ENCODE data around the gene TMEM120A.

Gene TMEM120A

GRCh38 chr7:75969182-75969581 lies 25.2 kb downstream of the TMEM120A start:
- no peak for TF ChIP-seq CTCF (IDR thresholded peaks at IDR 0.05)

DNA sequence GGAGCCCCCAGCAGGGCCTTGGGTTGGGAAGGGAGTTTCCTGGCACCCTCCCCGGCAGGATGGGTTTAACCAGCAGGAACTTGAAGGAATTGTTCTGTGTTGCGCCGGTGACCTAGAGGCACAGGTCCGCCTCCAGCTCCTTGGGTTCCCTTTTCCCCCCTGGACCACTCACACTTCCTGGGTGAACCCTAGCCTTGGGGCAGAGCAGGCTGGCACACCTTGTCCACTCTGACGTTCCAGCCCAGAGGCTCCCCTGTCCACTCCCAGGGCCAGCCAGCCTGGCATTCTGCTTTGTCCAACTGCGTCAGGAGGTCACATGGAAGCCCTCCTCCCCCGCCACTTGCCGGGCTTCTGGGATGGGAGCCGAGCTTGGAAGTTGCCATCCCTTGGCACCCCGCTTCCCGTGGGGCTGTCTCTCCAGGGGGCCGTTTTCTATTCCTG lies 25.8 kb downstream of the TMEM120A start:
- TF ChIP-seq CTCF (IDR thresholded peaks at IDR 0.05), result no peak

GRCh38 chr7:75968012-75968411 lies 26.4 kb downstream of the TMEM120A start:
- no peak for TF ChIP-seq CTCF (IDR thresholded peaks at IDR 0.05)

DNA sequence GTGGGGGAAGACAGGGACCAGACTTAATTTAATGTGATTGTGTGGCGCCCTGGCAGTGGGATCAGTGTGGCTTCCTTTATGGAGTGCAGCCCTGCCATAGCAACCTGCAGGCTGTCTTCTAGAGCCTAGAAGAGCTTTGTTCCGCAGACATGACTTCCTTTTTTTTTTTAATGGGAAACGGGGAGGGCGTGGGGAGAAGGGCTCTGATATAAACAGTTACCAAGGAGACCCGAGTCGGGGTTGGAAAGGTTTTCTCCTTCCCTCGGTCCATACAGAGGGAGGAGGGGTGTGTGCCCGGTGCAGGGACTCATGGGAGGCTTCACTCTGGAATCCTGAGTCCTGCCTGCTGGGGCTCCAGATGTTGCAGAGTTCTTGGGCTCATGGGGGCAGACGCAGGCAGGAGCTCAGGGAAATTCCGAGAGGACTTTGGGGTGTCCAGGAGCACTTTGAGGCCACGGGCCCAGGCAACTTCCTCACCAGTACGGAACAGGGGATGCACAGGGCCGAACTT lies 26.9 kb downstream of the TMEM120A start:
- no peak for TF ChIP-seq CTCF (IDR thresholded peaks at IDR 0.05)

DNA sequence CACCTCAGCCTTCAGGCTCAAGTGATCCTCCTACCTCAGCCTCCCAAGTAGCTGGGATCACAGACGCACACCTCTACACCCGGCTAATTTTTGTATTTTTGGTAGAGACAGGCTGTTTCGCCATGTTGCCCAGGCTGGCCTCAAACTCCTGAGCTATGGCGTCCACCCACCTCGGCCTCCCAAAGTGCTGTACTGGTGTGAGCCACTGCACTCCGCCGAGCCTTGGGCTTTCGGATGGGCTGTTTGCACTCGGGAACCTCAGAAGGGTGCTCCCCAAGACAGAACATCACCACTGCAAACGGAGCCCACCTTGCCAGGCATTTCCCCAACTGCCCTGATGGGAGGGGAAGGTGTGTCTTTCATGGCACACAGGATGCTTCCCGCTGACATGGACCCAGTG lies 27.3 kb downstream of the TMEM120A start:
- no peak for TF ChIP-seq CTCF (IDR thresholded peaks at IDR 0.05)

DNA sequence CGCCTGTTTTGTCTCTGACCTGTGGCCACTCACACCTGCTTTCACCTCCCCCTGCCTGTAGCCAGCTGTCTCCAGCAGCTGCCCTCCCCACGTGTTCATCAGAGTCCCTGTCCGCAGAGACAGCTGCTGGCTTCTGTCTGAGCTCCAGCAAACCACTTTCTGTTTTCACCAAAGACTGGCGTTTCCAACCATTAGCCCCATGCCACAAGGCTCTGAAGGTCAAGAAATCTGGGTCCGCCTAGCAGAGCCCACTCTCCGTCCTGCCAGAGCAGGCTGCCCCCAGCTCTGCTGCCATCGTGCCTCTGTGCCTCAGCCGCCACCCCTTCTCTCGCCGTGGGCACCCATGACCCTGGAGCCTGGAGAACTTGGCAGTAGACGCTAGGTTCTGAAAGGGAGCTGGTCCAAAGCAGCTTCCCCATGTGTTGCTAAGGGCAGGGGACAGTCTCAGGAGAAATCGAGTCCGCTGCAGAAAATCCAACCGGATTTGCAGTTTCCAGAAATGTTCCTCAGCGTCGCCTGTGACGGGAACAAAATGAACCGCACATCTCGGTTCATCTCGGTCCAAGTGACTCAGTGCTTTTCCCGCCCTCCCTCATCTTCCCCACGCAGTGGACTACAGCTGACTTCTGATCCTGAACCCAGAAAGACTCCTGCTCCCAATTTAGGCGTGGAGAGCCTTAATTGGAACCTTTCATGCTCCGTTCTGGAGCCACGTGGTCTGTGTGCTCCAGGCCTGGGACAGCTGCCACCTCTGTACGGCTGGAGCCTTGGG lies 28.0 kb downstream of the TMEM120A start:
- TF ChIP-seq CTCF (IDR thresholded peaks at IDR 0.05), result no peak

DNA sequence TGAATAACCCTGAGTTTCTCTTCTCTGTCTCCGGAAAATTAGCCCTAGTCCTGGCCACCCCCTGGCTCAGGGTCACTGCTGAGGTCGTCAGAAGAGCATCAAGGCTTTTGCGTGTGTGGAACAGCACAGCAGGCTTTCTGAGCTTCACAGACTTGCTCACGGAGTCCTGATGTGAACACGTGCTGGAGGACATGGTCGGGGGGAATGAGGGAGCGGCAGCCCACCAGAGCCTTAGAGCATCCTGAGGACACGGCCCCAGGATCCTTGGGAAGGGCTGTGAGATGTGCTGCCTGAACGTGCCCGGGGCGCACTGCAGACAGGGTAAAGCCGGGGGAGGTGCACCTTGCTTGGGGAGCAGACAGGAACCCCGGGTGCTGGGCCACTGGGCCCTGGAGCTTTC lies 28.8 kb downstream of the TMEM120A start:
- TF ChIP-seq CTCF (IDR thresholded peaks at IDR 0.05), result no peak

Measured in LNCAP (cell line).